H9 (cell line): ENCODE measurements around the gene ALX4. TPM values are rescaled to one million over a fixed set of nuclear protein-coding genes. Genes with fewer than 3 reads are reported as not detected.

Experiments used
- DNase-seq: peaks from one replicate; pipeline ENCODE4 v3.0.0-alpha.2; 2017
- H2AFZ ChIP-seq: one replicate; pipeline ENCODE4 v1.6.1; 2013; ENCODE audit warnings: mild to moderate bottlenecking, low read length, control low read depth, moderate library complexity
- H2AK5ac ChIP-seq: 2 replicates; pipeline ENCODE4 v1.6.1; 2013; ENCODE audit warnings: low read length, control low read depth, mixed read lengths; ENCODE audit not compliant: insufficient read length
- H2BK120ac ChIP-seq: one replicate; pipeline ENCODE4 v1.6.1; 2013; ENCODE audit warnings: low read depth, mild to moderate bottlenecking, low read length, control low read depth, inconsistent platforms; ENCODE audit not compliant: poor library complexity, severe bottlenecking
- H2BK12ac ChIP-seq: 2 replicates; pipeline ENCODE4 v1.6.1; 2013; ENCODE audit warnings: low read length, control low read depth, mixed read lengths, low read depth; ENCODE audit not compliant: insufficient read length
- H2BK15ac ChIP-seq: 2 replicates; pipeline ENCODE4 v1.6.1; 2013; ENCODE audit warnings: low read depth, low read length, control low read depth
- H2BK20ac ChIP-seq: one replicate; pipeline ENCODE4 v1.6.1; 2013; ENCODE audit warnings: low read depth, mild to moderate bottlenecking, low read length, control low read depth, inconsistent platforms; ENCODE audit not compliant: poor library complexity, severe bottlenecking
- H2BK5ac ChIP-seq: 2 replicates; pipeline ENCODE4 v1.6.1; 2013; ENCODE audit warnings: low read length, control low read depth, mixed read lengths; ENCODE audit not compliant: insufficient read length
- H3K14ac ChIP-seq: 2 replicates; pipeline ENCODE4 v1.6.1; 2013; ENCODE audit warnings: low read length, control low read depth; ENCODE audit not compliant: insufficient read depth
- H3K18ac ChIP-seq: 2 replicates; pipeline ENCODE4 v1.6.1; 2013; ENCODE audit warnings: low read depth, mild to moderate bottlenecking, mixed read lengths, low read length, control low read depth; ENCODE audit not compliant: insufficient read length
- H3K23ac ChIP-seq: 2 replicates; pipeline ENCODE4 v1.6.1; 2013; ENCODE audit warnings: low read length, control low read depth, mixed read lengths, low read depth; ENCODE audit not compliant: insufficient read length
- H3K23me2 ChIP-seq: 2 replicates; pipeline ENCODE4 v1.6.1; 2013; ENCODE audit warnings: low read depth, mild to moderate bottlenecking, mixed read lengths, low read length, control low read depth; ENCODE audit not compliant: insufficient read length, poor library complexity, severe bottlenecking
- H3K27ac ChIP-seq: 2 replicates; pipeline ENCODE4 v1.5.1; 2013; ENCODE audit warnings: low read length, control low read depth, mixed read lengths, low read depth; ENCODE audit not compliant: insufficient read length
- H3K27me3 ChIP-seq: 2 replicates; pipeline ENCODE4 v1.6.1; 2013; ENCODE audit warnings: low read length, control low read depth, inconsistent platforms; ENCODE audit not compliant: insufficient read depth
- H3K4ac ChIP-seq: 2 replicates; pipeline ENCODE4 v1.6.1; 2013; ENCODE audit warnings: low read depth, mild to moderate bottlenecking, control low read depth, inconsistent platforms, low read length, moderate library complexity
- H3K4me1 ChIP-seq: 2 replicates; pipeline ENCODE4 v1.6.1; 2013; ENCODE audit warnings: low read length, control low read depth, inconsistent platforms; ENCODE audit not compliant: insufficient read depth
- H3K4me2 ChIP-seq: 2 replicates; pipeline ENCODE4 v1.6.1; 2013; ENCODE audit warnings: low read length, control low read depth, mixed read lengths; ENCODE audit not compliant: insufficient read length, insufficient read depth
- H3K56ac ChIP-seq: 2 replicates; pipeline ENCODE4 v1.6.1; 2013; ENCODE audit warnings: low read depth, mild to moderate bottlenecking, mixed read lengths, low read length, control low read depth; ENCODE audit not compliant: insufficient read length
- H3K79me1 ChIP-seq: 2 replicates; pipeline ENCODE4 v1.6.1; 2013; ENCODE audit warnings: low read depth, mild to moderate bottlenecking, moderate library complexity, low read length, control low read depth, inconsistent platforms; ENCODE audit not compliant: insufficient read depth, poor library complexity, severe bottlenecking
- H3K79me2 ChIP-seq: 2 replicates; pipeline ENCODE4 v1.6.1; 2013; ENCODE audit warnings: low read length, control low read depth, inconsistent platforms; ENCODE audit not compliant: insufficient read depth
- H3K9ac ChIP-seq: 2 replicates; pipeline ENCODE4 v1.6.1; 2013; ENCODE audit warnings: low read length, control low read depth, mixed read lengths; ENCODE audit not compliant: insufficient read length; ENCODE audit errors: extremely low read depth
- H3K9me3 ChIP-seq: one replicate; pipeline ENCODE4 v1.6.1; 2013; ENCODE audit warnings: low read depth, low read length, inconsistent platforms; ENCODE audit not compliant: control insufficient read depth
- H3T11ph ChIP-seq: one replicate; pipeline ENCODE4 v1.6.1; 2013; ENCODE audit warnings: mild to moderate bottlenecking, low read length, control low read depth, inconsistent platforms
- H4K20me1 ChIP-seq: one replicate; pipeline ENCODE4 v1.6.1; 2013; ENCODE audit not compliant: control insufficient read depth, insufficient read length, insufficient read depth
- H4K5ac ChIP-seq: 2 replicates; pipeline ENCODE4 v1.6.1; 2013; ENCODE audit warnings: low read depth, mild to moderate bottlenecking, mixed read lengths, low read length, control low read depth; ENCODE audit not compliant: insufficient read length
- H4K8ac ChIP-seq: replicated peaks from 2 replicates; pipeline ENCODE4 v1.6.1; 2013; ENCODE audit warnings: low read length, control low read depth, mixed read lengths, low read depth; ENCODE audit not compliant: insufficient read length
- H4K91ac ChIP-seq: 2 replicates; pipeline ENCODE4 v1.6.1; 2013; ENCODE audit warnings: low read depth, mild to moderate bottlenecking, moderate library complexity, mixed read lengths, low read length, control low read depth; ENCODE audit not compliant: insufficient read length
- H3K27ac Mint-ChIP-seq, 3 experiments: 2 replicates in 2 of 3; 3 replicates in 1 of 3; pipeline ENCODE4 v1.8.0; 2020 to 2021; ENCODE audit warnings: mixed read lengths in 3 of 3, mild to moderate bottlenecking in 1 of 3, moderate library complexity in 1 of 3
- H3K27me3 Mint-ChIP-seq: 2 replicates; pipeline ENCODE4 v1.8.0; 2021; ENCODE audit warnings: low read depth, mild to moderate bottlenecking, moderate library complexity, mixed read lengths
- H3K36me3 Mint-ChIP-seq, 3 experiments: 2 replicates in 2 of 3; 3 replicates in 1 of 3; pipeline ENCODE4 v1.8.0; 2020 to 2021; ENCODE audit warnings: low read depth in 3 of 3, mixed read lengths in 3 of 3; ENCODE audit not compliant: insufficient read depth in 1 of 3
- H3K4me1 Mint-ChIP-seq, 2 experiments: 2 replicates each; pipeline ENCODE4 v1.8.0; 2020; ENCODE audit warnings: mixed read lengths in 2 of 2
- H3K4me3 Mint-ChIP-seq, 2 experiments: 2 replicates in 1 of 2; 3 replicates in 1 of 2; pipeline ENCODE4 v1.8.0; 2020 to 2021; ENCODE audit warnings: mild to moderate bottlenecking in 2 of 2, mixed read lengths in 2 of 2, moderate library complexity in 1 of 2
- H3K9me3 Mint-ChIP-seq, 2 experiments: 2 replicates in 1 of 2; 3 replicates in 1 of 2; pipeline ENCODE4 v1.8.0; 2020; ENCODE audit warnings: mild to moderate bottlenecking in 2 of 2, mixed read lengths in 2 of 2, moderate library complexity in 1 of 2
- WGBS: extraction: QIAGEN DNeasy Blood & Tissue Kit; methylation state at CpG from one replicate; pipeline ENCODE4 v1.1.7; 2013; ENCODE audit warnings: missing lambda C conversion rate, low lambda C conversion rate, mixed read lengths; ENCODE audit not compliant: insufficient read length; ENCODE audit errors: extremely low coverage; 5-methylcytosine and 5-hydroxymethylcytosine counted together
- total RNA-seq: library from RNA; stranded (reverse); gene quantifications from 2 replicates; pipeline ENCODE4 v1.2.1, GENCODE V29; 2021
- TF ChIP-seq, protein P1 (sequence below): fragments of 200-600 bp; sonication (generic); conservative IDR thresholded peaks from 3 replicates; pipeline ENCODE4 v1.8.0; 2021; ENCODE audit warnings: antibody characterized with exemption, mild to moderate bottlenecking

The ALX4 gene
- total RNA-seq, 1 experiment from 2014 or later: not detected

DNA sequence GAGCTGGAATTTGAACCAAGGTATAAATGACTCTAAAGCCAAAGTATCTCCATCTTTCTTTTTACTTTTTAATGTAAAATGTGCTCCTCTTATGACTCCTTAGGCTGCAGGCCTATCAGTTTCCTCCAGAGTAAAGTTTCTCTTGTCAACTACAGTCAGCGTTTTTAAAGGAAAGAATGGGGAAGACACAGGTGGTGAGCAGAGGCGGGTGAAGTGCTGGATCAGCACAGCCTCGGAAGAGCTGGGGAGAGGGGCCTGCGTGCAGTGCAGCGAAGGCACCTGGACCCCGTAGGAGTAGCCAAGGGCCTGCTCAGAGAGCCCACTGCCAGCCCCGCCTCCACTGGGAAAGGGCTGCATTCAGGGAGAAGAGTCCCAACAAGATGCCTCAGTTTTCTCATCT is 48.8 kb upstream of the ALX4 start:
- Histone ChIP-seq H2BK120ac (no peak overlapping the region), H3K4me2 (no peak overlapping the region)
- DNase-seq: no peak

More for the DNA sequence above, 48.8 kb upstream of the ALX4 start:
- no peaks in the 10 kb centered on the region for H3K9me3 ChIP-seq
- no peaks in the 10 kb centered on the region for H3K4me1 ChIP-seq
- no peak overlapping the region for H2AFZ ChIP-seq
- H3K27me3 ChIP-seq: no peaks in the 10 kb centered on the region
- H3K23me2 ChIP-seq: no peaks in the 10 kb centered on the region
- TF ChIP-seq, protein P1, sequence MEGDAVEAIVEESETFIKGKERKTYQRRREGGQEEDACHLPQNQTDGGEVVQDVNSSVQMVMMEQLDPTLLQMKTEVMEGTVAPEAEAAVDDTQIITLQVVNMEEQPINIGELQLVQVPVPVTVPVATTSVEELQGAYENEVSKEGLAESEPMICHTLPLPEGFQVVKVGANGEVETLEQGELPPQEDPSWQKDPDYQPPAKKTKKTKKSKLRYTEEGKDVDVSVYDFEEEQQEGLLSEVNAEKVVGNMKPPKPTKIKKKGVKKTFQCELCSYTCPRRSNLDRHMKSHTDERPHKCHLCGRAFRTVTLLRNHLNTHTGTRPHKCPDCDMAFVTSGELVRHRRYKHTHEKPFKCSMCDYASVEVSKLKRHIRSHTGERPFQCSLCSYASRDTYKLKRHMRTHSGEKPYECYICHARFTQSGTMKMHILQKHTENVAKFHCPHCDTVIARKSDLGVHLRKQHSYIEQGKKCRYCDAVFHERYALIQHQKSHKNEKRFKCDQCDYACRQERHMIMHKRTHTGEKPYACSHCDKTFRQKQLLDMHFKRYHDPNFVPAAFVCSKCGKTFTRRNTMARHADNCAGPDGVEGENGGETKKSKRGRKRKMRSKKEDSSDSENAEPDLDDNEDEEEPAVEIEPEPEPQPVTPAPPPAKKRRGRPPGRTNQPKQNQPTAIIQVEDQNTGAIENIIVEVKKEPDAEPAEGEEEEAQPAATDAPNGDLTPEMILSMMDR: no peak
- WGBS: no CpG with 5 or more reads among the region's 7 CpGs
- H2AK5ac ChIP-seq: no peak overlapping the region
- H3K14ac ChIP-seq: no peak overlapping the region
- no peak overlapping the region for H3K9ac ChIP-seq
- H2BK15ac ChIP-seq: no peak overlapping the region
- H4K5ac ChIP-seq: no peak overlapping the region
- H3K9me3 Mint-ChIP-seq: no peaks in the 10 kb centered on the region
- H3K27ac Mint-ChIP-seq: no peak overlapping the region
- H2BK5ac ChIP-seq: no peak overlapping the region
- H3K79me1 ChIP-seq: no peaks in the 10 kb centered on the region
- H3K23ac ChIP-seq: no peak overlapping the region
- H4K20me1 ChIP-seq: peaks cover 2% of the 10 kb centered on the region
- no peak overlapping the region for H4K8ac ChIP-seq
- no peak overlapping the region for H2BK20ac ChIP-seq
- 0 out of 4 replicates have a peak, but pooled peaks cover 4 to 8% of the 10 kb centered on the region in 2 experiments for H3K4me1 Mint-ChIP-seq
- H3K27ac ChIP-seq: no peak overlapping the region
- no peak overlapping the region for H3K56ac ChIP-seq
- no peak overlapping the region for H3K18ac ChIP-seq
- H2BK12ac ChIP-seq: no peak overlapping the region
- H4K91ac ChIP-seq: no peak overlapping the region
- H3K4ac ChIP-seq: no peak overlapping the region
- peaks cover 6% of the 10 kb centered on the region for H3K27me3 Mint-ChIP-seq
- no peaks in the 10 kb centered on the region for H3K36me3 Mint-ChIP-seq
- no peak overlapping the region for H3K4me3 Mint-ChIP-seq
- H3T11ph ChIP-seq: no peak overlapping the region
- H3K79me2 ChIP-seq: no peaks in the 10 kb centered on the region
